ENCODE data around the gene AGAP1.

Gene AGAP1

GRCh38 chr2:235550378-235550760 lies 56.5 kb downstream of the AGAP1 start:
- no peak for DNase-seq (ENCODE audit: low spot score)

- no peak for DNase-seq (ENCODE audit: low spot score)
Observed at GRCh38 chr2:235550946-235551345, 57.1 kb downstream of the AGAP1 start.

GRCh38 chr2:235551965-235552364 lies 58.1 kb downstream of the AGAP1 start:
- peak; percentile 50 for DNase-seq (ENCODE audit: low spot score)

GRCh38 chr2:235552671-235553070 lies 58.8 kb downstream of the AGAP1 start:
- DNase-seq (ENCODE audit: low spot score), result no peak

GRCh38 chr2:235553291-235553690 lies 59.4 kb downstream of the AGAP1 start:
- DNase-seq (ENCODE audit: low spot score), result no peak

- DNase-seq (ENCODE audit: low spot score), result no peak
Observed at GRCh38 chr2:235553696-235554100, 59.9 kb downstream of the AGAP1 start.

DNA sequence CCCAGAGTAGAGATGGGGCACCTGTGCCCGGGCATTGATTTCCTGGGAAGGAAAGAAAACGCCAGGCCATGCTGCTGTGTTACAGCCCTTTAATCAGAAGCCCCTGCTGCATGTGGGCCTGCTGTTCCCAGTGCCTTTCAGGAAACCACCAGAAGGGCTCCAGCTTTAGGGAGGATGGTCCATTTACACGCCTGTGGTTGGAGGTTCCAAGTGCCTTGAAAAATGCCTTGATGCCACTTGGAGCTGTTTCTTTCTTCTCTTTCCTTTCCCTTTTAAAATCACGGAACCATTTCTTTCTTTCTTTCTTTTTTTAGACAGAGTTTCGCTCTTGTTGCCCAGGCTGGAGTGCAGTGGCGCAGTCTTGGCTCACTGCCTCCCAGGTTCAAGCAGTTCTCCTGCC lies 60.5 kb downstream of the AGAP1 start:
- DNase-seq (ENCODE audit: low spot score), result no peak

DNA sequence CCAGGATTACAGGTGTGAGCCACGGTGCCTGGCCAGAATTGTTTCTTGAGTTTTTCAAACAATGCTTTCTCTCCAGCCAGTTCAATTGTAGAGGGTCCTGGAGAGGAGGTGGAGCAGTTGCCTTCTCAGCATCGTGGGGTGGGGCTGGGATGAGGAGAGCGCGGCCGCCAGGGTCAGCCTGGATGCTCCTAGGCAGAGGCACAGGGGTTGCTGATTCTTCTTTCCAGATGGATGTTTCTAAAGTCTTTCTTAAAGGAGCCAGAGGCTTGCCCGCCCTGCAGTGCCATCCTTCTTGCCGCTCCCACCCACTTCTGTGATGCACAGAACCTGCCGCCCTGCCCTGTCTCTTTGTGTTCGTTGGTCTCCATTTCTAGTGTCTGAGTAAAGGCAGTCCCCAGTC lies 61.1 kb downstream of the AGAP1 start:
- no peak for DNase-seq (ENCODE audit: low spot score)

GRCh38 chr2:235555371-235555770 lies 61.5 kb downstream of the AGAP1 start:
- DNase-seq (ENCODE audit: low spot score), result no peak

DNA sequence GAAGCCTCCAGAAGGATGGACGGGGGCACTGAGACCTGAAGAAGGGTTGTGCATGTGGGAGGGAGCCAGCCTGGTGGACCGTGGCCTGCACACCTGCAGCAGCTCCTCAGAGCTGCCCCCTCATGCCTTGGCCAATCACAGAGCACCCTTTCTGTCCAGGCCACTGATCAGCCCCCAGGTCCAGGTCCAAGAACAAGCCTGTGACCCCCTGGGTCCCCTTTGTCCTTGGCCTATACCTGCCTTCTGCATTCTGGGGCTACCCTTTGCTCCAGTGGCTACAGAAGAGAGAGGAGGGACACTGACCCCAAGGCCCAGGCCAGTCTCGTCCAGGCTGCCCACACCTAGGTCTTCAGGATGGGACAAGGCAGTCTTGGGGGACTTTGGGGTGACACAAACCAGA lies 62.2 kb downstream of the AGAP1 start:
- no peak for DNase-seq (ENCODE audit: low spot score)

DNA sequence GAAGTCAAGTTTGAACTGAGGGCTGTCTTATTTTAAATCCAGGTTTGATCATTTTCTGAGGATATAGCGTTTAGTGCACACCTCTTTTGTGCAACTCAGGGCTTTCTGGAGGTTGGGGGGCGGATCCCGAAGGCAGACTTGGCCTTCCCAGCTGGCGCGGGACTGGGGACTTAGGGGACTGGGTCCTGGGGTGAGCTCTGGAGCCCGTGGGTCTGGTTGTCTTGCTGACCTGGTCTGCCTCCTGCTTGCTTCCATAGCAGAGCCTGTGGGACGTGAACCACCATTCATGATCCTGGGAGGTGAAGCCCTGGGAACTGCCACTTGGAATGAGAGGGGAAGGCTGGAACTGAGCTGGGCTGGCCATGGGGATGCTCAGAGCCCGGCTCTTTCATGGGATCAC lies 63.1 kb downstream of the AGAP1 start:
- no peak for DNase-seq (ENCODE audit: low spot score)

DNA sequence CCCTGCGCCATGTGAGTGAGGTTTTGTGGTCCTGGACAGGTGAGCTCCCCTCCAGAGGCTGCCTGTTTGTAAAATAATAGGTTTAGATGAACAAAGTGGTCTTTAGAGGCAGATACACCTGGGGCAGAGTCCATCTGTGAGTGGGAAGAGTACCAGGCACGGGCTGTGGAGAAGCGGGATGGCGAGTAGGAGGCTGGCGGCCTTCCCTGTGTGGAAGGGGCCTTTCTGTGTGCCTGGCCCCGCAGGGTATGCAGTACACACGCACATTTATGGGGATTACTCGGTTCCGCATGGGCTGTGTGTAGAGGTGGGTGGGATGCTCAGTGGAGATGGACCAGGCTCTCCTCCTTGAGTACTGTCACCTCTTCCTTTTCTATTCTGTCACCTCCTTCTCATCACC lies 64.1 kb downstream of the AGAP1 start:
- no peak for DNase-seq (ENCODE audit: low spot score)

DNA sequence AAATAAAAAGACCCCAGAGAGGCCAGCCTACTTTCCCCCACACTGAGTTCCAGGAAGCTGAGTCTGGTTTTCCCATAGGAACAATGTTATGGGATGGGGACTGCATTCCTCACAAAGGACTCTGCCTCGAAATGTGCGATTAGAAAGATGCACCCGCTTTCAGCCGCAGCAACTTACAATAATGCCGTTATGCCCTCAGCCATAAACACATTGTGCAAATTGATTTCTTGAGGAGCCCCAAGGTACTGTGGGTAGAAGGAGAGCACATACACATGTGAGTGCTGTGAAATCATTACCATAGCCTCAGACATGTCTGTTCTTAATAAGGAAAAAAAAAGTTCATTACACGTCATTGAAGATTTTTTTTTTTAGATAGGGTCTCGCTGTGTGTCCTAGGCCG lies 64.7 kb downstream of the AGAP1 start:
- DNase-seq (ENCODE audit: low spot score), result no peak

DNA sequence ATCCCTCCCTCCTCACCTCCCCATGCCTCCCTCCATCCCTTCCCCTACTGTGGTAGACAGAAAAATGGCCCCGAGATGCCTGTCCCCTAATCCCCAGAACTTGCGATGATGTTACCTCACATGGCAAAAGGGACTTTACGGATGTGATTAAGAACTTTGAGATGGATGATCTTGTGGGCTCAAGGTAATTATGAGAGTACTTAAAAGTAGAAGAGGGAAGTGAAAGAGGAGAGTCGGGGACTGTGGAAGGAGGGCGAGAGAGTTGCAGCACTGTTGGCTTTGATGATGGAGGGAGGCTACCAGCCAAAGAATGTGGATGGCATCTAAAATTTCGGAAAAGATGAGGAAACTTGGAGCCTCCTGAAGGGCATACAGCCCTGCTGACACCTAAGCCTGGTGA lies 66.5 kb downstream of the AGAP1 start:
- DNase-seq (ENCODE audit: low spot score), result no peak

GRCh38 chr2:235561450-235561849 lies 67.6 kb downstream of the AGAP1 start:
- no peak for DNase-seq (ENCODE audit: low spot score)

DNA sequence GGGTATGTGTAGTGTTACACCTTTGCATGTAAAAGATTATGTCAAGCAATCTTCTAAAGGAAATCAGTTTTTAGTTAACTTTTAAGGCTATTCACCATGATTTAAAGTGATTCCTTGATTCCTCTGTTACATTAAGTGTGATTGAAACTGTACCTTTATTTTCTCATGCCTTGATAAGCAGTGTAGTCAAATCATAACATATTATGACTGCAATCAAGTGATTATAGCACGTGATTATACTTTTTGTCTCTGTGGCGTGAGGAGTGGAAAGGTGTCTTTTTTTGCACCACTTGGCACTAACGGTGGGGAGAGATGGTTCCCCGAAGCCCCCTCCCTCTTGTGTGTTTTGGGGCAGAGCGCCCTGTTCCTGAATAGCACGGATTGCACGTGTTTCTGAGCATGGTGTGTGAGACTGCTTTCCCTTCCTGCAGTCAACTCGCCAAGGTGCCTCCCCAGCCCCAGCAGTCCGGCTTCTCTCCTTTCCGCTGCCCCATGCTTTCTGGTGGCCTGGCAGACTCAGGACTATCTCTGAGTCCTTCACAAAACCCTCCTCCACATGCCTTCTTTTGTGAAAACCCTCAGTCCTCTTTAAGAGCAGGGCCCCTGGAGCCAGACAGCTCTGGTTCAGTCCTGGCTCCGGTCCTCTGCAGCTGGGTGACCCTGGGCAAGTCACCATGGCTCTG lies 68.4 kb downstream of the AGAP1 start:
- no peak for DNase-seq (ENCODE audit: low spot score)

GRCh38 chr2:235563056-235563910 lies 69.4 kb downstream of the AGAP1 start:
- DNase-seq (ENCODE audit: low spot score), result no peak

GRCh38 chr2:235564066-235564465 lies 70.2 kb downstream of the AGAP1 start:
- no peak for DNase-seq (ENCODE audit: low spot score)

- DNase-seq (ENCODE audit: low spot score), result no peak
Observed at GRCh38 chr2:235564884-235565530, 71.2 kb downstream of the AGAP1 start.

DNA sequence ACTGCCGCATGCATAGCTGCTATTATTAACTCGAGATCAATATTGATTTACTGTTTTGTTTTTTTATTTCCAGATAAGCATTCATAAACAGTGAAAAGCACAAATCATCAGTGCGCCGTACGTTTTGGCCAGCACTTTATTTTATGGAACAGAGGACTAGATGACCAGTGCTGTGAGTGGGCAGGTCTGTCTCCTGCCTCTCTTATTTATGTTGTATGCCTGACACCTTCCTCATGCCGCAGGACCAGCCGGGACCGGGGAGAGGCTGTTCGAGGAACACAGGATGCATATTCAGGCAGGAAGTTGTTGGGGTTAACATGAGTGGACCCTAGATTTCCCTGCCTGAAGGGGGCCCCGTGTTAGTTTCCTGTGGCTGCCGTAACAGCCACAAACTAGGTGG lies 72.6 kb downstream of the AGAP1 start:
- DNase-seq (ENCODE audit: low spot score), result no peak

DNA sequence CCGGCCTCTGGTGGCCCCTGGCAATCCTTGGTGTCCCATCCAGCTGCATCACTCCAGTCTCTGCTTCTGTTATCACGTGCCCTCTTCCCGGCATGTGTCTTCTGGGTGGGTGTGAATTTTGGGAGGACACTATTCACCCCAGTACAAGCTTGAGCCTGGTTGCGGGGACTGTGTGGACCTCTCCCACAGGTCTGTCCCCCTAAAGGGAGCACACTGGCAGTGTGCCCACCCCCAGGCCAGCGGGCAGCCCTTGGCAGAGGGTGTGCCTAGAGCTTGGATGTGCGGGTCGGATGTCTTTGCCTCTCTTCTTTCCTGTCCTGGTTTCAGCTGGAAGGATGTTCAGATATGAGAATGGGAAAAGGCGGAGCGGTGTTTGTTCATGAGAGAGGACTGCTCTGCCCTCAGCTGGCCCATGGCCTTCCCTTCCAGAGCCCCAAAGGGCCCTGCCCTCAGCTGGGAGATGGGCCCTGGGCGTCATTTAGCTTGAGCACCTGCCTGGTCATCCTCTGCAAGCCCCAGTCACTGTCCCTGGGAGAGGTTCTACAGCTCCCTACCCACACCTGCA lies 73.2 kb downstream of the AGAP1 start:
- DNase-seq (ENCODE audit: low spot score), result no peak

DNA sequence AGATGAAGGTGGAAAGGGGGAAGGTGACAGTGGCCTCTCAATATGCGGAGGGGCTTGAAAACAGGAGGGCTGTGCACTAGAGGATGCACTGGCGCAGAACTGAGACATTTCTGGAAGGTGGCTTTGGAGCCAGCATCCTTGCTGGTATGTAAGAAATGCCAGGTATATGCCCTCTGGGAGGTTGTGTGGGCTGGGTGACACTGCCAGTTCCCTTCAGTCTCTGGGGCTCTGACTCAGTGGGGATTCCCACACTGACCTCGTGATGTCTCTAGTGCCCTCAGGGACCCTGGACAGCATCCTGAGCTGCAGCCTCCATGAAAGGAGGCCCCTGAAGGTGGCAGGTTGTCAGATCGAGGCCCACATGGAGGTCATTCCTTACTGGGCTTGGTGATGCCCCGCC lies 74.0 kb downstream of the AGAP1 start:
- DNase-seq (ENCODE audit: low spot score), result no peak

GRCh38 chr2:235568431-235568830 lies 74.6 kb downstream of the AGAP1 start:
- DNase-seq (ENCODE audit: low spot score), result no peak
